Mesothelial cell of epicardium (in vitro differentiated cells): Measurements from ENCODE around the gene PLOD2. TPM values are rescaled to one million over a fixed set of nuclear protein-coding genes. Genes with fewer than 3 reads are reported as not detected.

Experiments
- DNase-seq, 2 experiments: peaks; one replicate each; pipeline ENCODE4 v3.0.0; 2021; ENCODE audit warnings: low spot score in 2 of 2; ENCODE audit not compliant: unreplicated experiment in 2 of 2
- H3K27ac Mint-ChIP-seq: 2 replicates; pipeline ENCODE4 v1.8.0; 2021; ENCODE audit warnings: mixed read lengths
- H3K27me3 Mint-ChIP-seq: 2 replicates; pipeline ENCODE4 v1.8.0; 2021; ENCODE audit warnings: low read depth, mixed read lengths
- H3K36me3 Mint-ChIP-seq: 2 replicates; pipeline ENCODE4 v1.8.0; 2021; ENCODE audit warnings: mixed read lengths
- H3K4me1 Mint-ChIP-seq: 2 replicates; pipeline ENCODE4 v1.8.0; 2021; ENCODE audit warnings: mixed read lengths
- H3K4me3 Mint-ChIP-seq: 2 replicates; pipeline ENCODE4 v1.8.0; 2021; ENCODE audit warnings: mild to moderate bottlenecking, moderate library complexity, mixed read lengths
- H3K9me3 Mint-ChIP-seq: 2 replicates; pipeline ENCODE4 v1.8.0; 2021; ENCODE audit warnings: mixed read lengths
- CTCF ChIP-seq: fragments of 200-600 bp; sonication (generic); IDR thresholded peaks from one replicate; pipeline ENCODE4 v1.5.0; 2021; ENCODE audit warnings: antibody characterized with exemption; ENCODE audit not compliant: unreplicated experiment
- total RNA-seq: library from RNA; stranded (reverse); gene quantifications from 3 replicates; pipeline ENCODE4 v1.2.1, GENCODE V29; 2021

PLOD2 gene
- total RNA-seq, 1 donor from 2014 or later = 86.0 TPM

GRCh38 chr3:146166415-146166821 lies 5.4 kb upstream of the PLOD2 start:
- peak overlapping the region; percentile 93 for H3K27ac Mint-ChIP-seq
- peaks cover 51% of the 10 kb centered on the region for H3K4me1 Mint-ChIP-seq
- H3K4me3 Mint-ChIP-seq = no peak overlapping the region
- no peaks in the 10 kb centered on the region for H3K27me3 Mint-ChIP-seq
- no peak for TF ChIP-seq CTCF
- H3K9me3 Mint-ChIP-seq = peaks cover 17% of the 10 kb centered on the region
- H3K36me3 Mint-ChIP-seq = peaks cover 3% of the 10 kb centered on the region
- DNase-seq = no peak

GRCh38 chr3:146165877-146166276 lies 4.9 kb upstream of the PLOD2 start:
- Mint-ChIP-seq H3K4me1 (peaks cover 51% of the 10 kb centered on the region), H3K9me3 (peaks cover 13% of the 10 kb centered on the region), H3K36me3 (peaks cover under 1% of the 10 kb centered on the region), H3K27me3 (no peaks in the 10 kb centered on the region), H3K4me3 (no peak overlapping the region), H3K27ac (peak overlapping the region; percentile 44)
- no peak for DNase-seq
- TF ChIP-seq CTCF = no peak

- peaks cover 51% of the 10 kb centered on the region for H3K4me1 Mint-ChIP-seq
- H3K27me3 Mint-ChIP-seq = no peaks in the 10 kb centered on the region
- peak overlapping the region; percentile 44 for H3K27ac Mint-ChIP-seq
- no peak for DNase-seq
- no peak for TF ChIP-seq CTCF
- H3K4me3 Mint-ChIP-seq = no peak overlapping the region
- peaks cover 5% of the 10 kb centered on the region for H3K9me3 Mint-ChIP-seq
- no peaks in the 10 kb centered on the region for H3K36me3 Mint-ChIP-seq
Observed at GRCh38 chr3:146164971-146165769, 4.2 kb upstream of the PLOD2 start.

GRCh38 chr3:146164506-146164905 lies 3.5 kb upstream of the PLOD2 start:
- DNase-seq = no peak
- H3K27ac Mint-ChIP-seq = no peak overlapping the region
- H3K4me1 Mint-ChIP-seq = peaks cover 55% of the 10 kb centered on the region
- no peaks in the 10 kb centered on the region for H3K36me3 Mint-ChIP-seq
- H3K9me3 Mint-ChIP-seq = no peaks in the 10 kb centered on the region
- TF ChIP-seq CTCF = no peak
- H3K4me3 Mint-ChIP-seq = no peak overlapping the region
- no peaks in the 10 kb centered on the region for H3K27me3 Mint-ChIP-seq

- Mint-ChIP-seq H3K4me1 (peaks cover 57% of the 10 kb centered on the region), H3K27me3 (no peaks in the 10 kb centered on the region), H3K36me3 (no peaks in the 10 kb centered on the region), H3K9me3 (no peaks in the 10 kb centered on the region), H3K27ac (no peak overlapping the region), H3K4me3 (no peak overlapping the region)
- no peak for DNase-seq
- no peak for TF ChIP-seq CTCF
Observed at GRCh38 chr3:146164071-146164470, 3.1 kb upstream of the PLOD2 start.
